HG03521 (cell line): Measurements from ENCODE around the gene DHDH.
"Not testable (repeated sequence)": the region's sequence is repeated elsewhere in the genome, so short reads cannot be mapped to it uniquely, and the experiment has no call there.

Experiments
- ATAC-seq: cut with Tn5 transposase; IDR thresholded peaks from one replicate; pipeline ENCODE4 v1.9.1; 2021; ENCODE audit warnings: mild to moderate bottlenecking, moderate library complexity; ENCODE audit not compliant: unreplicated experiment

Gene DHDH

GRCh38 chr19:48915757-48916156 is 17.7 kb upstream of the DHDH start:
- ATAC-seq, result no peak

DNA sequence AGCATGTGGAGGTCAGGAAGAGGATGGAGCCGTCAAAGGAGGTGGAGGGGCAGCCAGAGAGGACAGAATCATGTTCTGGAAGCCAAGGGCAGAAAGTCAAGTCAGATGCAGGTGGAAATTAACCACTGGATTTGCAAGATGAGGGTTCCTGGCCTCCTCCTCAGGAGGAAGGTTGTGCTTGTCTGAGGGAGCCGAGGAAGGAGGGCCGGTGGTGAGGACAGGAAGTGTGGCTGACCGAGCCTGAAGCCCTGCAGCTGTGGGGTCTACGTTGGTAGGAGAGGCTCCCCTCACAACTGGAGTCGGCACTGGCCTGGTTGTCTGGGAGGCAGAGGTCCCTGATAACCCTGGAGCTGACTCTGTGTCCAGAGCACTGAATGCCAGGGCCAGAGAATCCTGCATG is 15.4 kb upstream of the DHDH start:
- no peak for ATAC-seq

GRCh38 chr19:48918801-48919247 is 14.7 kb upstream of the DHDH start:
- ATAC-seq, result no peak

DNA sequence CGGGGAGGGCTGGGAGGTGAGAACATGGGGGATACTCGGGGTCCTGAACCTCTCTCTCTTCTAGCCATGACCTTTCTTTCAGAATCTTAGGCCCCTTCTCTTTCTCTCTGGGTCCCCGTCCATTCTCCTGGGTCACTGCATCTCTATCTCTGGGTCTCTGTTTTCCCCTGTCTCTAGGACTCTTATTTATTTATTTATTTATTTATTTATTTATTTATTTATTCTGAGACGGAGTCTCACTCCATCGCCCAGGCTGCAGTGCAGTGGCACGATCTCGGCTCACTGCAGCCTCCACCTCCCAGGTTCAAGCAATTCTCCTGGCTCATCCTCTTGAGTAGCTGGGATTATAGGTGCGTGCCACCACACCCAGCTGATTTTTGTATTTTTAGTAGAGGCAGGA is 14.2 kb upstream of the DHDH start:
- ATAC-seq, result not testable (repeated sequence)

DNA sequence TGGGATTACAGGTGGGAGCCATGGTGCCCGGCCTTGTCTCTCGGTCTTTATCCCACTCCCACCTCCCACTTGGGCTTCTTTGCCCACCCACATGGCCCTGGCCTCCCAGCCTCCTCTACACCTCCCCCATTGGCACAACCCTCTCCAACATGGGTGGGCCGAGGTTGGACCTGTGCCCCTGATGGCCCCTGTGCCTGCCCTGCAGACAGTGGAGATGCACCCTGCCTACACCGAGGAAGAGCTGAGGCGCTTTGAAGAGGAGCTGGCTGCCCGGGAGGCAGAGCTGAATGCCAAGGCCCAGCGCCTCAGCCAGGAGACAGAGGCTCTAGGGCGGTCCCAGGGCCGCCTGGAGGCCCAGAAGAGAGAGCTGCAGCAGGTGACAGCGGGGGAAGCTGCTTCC is 12.6 kb upstream of the DHDH start:
- ATAC-seq, result no peak

- no peak for ATAC-seq
Observed at GRCh38 chr19:48921721-48922500, 11.6 kb upstream of the DHDH start.

- ATAC-seq, result no peak
Observed at GRCh38 chr19:48922548-48923490, 10.7 kb upstream of the DHDH start.

- no peak for ATAC-seq
Observed at GRCh38 chr19:48925240-48925843, 8.2 kb upstream of the DHDH start.

- ATAC-seq, result not testable (repeated sequence)
Observed at GRCh38 chr19:48925890-48926289, 7.6 kb upstream of the DHDH start.

GRCh38 chr19:48926909-48927308 is 6.6 kb upstream of the DHDH start:
- no peak for ATAC-seq

- not testable (repeated sequence) for ATAC-seq
Observed at GRCh38 chr19:48927692-48928091, 5.8 kb upstream of the DHDH start.

- ATAC-seq, result no peak
Observed at GRCh38 chr19:48928164-48929025, 5.1 kb upstream of the DHDH start.

DNA sequence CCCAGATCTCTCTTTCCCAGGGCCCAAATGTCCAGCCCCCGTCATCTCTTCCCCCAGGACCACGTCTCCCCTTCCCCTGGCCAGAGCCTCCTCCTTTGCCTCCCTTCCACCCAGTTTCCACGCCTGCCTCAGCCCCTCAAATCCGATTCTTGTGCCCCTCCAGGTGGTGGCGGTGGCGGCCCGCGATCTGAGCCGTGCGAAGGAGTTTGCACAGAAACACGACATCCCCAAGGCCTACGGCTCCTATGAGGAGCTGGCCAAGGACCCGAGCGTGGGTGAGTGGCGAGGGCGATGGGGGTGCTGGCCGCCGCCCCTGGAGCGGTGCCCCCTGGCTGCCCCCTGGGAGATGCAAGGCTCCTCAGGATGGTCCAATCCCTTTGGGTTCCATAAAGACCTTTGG is 1.3 kb downstream of the DHDH start:
- ATAC-seq, result no peak

GRCh38 chr19:48935864-48936263 is 2.4 kb downstream of the DHDH start:
- no peak for ATAC-seq

DNA sequence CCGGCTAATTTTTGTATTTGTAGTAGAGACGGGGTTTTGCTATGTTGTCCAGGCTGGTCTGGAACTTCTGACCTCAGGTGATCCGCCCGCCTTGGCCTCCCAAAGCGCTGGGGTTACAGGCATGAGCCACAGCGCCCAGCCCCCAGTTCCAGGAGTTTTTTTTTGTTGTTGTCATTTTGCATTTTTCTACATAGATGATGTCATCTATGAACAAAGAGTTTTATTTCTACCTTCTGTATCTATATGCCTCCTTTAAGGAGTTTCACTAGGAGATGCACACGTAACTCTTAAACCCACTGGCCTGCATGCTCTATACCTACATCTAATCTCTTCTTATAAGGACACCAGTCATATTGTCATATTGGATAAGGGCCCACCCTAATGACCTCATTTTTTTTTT is 4.8 kb downstream of the DHDH start:
- no peak for ATAC-seq

- no peak for ATAC-seq
Observed at GRCh38 chr19:48940902-48941301, 7.4 kb downstream of the DHDH start.

DNA sequence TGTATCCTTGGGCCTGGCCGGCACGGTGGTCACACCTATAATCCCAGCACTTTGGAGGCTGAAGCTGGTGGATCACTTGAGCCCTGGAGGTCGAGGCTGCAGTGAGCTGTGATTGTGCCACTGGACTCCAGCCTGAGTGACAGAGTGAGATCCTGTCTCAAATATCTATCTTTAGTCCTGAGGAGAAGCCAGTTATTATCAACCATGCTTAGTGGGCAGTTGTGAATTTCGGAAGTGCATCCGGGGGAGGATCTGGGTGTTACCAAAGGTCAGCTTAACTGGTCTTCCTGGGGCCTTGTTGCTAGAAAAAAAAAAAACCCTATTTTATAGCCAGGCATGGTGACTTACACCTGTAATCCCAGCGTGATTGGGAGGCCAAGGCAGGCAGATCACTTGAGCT is 9.6 kb downstream of the DHDH start:
- ATAC-seq, result no peak

DNA sequence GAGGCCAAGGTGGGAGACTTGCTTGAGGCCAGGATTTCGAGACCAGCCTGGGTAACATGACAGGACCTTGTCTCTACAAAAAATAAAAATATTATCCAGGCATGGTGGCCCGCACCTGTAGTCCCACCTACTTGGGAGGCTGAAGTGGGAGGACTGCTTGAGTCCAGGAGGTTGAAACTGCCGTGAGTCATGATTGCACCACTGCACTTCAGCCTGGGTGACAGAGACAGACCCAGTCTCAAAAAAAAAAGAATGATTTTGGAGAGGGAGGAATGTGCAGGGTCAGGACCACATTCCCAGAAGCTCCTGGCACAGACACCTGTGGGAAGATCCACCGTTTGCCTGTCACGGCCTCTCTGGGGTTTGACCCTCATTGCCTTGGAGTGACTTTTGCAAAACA is 11.9 kb downstream of the DHDH start:
- no peak for ATAC-seq

DNA sequence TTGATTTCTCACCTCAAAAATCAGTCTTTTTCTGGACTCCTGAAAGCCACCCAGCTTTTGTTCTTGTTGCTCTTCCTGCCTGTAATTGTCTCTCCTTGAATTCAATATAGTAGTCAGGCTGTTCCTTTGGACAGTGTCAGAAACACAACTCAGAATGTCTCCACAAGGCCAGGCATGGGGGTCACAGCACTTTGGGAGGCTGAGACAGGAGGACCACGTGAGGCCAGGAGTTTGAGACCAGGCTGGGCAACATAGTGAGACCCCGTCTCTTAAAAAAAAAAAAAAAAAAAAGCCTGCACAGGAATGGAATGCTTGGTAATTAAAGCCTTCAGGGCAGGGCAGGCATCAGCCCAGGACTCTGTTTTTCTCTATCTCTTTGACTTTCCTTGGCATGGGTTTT is 12.3 kb downstream of the DHDH start:
- ATAC-seq, result no peak

GRCh38 chr19:48946463-48947257 is 13.2 kb downstream of the DHDH start:
- ATAC-seq, result no peak
